Hepatic stellate cell (primary cell): Measurements from ENCODE around the gene PARD3.
"Not testable (repeated sequence)": the region's sequence is repeated elsewhere in the genome, so short reads cannot be mapped to it uniquely, and the experiment has no call there.

Experiments
- DNase-seq: peaks from one replicate; pipeline ENCODE4 v3.0.0; 2011; ENCODE audit warnings: low spot score

Gene PARD3

GRCh38 chr10:34766811-34767494 is 48.1 kb downstream of the PARD3 start:
- DNase-seq: no peak

GRCh38 chr10:34766266-34766600 is 48.9 kb downstream of the PARD3 start:
- no peak for DNase-seq

- DNase-seq: no peak
Measured at GRCh38 chr10:34764472-34764946, 50.6 kb downstream of the PARD3 start.

DNA sequence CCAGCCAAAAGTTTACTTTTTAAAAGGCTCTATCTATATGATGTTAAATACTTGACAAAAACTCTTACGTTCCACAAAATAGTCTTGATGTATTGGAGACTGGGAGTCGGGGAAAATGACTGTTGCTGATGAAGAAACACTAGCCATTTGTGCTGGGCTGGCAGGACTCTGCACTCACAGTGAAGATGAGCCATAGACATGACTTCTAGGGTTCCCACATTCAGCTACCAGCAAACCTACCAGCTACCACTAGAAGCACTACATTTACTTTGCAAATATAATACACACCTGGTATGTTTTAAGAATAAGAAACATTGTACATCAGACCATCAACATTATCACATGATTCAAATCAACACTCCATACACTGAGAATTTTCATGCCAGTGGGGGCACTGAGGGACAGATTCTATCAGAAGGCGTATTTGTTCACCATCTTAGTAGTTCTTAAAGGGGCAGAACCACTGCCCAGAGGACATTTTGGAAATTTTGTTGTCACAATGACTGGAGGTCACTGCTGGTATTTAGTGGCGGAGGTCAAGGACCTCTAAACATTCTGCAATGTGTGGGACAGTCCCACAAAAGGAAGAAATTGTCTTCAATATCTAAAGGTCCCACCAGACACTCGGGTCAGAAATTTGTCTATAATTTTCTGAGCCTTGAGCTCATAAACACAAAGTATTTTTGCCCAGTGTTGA is 52.3 kb downstream of the PARD3 start:
- no peak for DNase-seq

DNA sequence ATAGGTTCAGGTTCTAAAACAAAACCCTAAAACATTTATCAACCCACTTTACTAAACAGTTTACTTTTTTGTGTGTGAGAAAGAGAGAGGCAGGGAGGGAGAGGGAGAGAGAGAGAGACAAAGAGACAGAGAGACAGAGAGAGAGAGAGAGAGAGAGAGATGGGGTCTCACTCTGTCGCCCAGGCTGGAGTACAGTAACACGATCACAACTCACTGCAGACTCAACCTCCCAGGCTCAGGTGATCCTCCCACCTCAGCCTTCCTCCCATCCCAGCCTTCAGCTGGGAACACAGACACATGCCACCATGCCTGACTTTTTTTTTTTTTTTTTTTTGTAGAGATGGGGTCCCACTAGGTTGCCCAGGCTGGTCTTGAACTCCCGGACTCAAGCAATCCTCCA is 52.9 kb downstream of the PARD3 start:
- no peak for DNase-seq

- no peak for DNase-seq
Measured at GRCh38 chr10:34761453-34761852, 53.6 kb downstream of the PARD3 start.

- DNase-seq: no peak
Measured at GRCh38 chr10:34760606-34761005, 54.5 kb downstream of the PARD3 start.

DNA sequence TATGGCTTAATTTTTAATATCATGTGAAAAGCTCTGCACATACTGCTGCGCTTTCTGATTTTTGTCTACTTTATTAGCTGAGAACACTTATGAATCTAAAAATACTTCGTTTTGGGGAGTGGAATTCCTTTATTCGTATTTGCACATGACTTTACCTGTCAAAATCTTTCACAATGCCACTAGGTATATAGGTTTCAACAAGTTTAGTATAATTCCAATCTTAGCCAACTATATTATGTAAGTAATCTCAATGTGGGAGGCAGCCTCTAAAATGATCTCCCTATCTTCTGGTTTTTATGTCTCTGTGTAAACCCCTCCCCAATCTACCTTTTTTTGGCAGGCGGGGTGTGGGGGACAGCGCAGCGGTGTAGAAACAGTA is 55.3 kb downstream of the PARD3 start:
- DNase-seq: no peak

GRCh38 chr10:34759161-34759836 is 55.8 kb downstream of the PARD3 start:
- DNase-seq: no peak

GRCh38 chr10:34758447-34758996 is 56.6 kb downstream of the PARD3 start:
- peak; percentile 69 for DNase-seq

GRCh38 chr10:34757933-34758332 is 57.2 kb downstream of the PARD3 start:
- no peak for DNase-seq

DNA sequence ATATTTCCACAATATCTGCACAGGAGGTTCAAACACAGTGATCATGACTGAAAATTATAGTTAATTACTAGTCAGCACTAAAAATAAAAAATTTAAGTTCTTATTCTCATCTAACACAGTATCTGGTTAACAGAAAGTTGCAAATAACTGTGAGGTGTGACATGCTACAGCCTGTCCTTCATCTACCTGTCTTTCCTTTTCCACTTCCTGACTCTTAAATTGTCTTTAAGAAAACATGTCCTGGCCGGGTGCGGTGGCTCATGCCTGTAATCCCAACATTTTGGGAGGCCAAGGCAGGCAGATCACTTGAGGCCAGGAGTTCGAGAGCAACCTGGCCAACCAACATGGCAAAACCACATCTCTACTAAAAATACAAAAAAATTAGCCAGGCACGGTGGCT is 57.9 kb downstream of the PARD3 start:
- not testable (repeated sequence) for DNase-seq

DNA sequence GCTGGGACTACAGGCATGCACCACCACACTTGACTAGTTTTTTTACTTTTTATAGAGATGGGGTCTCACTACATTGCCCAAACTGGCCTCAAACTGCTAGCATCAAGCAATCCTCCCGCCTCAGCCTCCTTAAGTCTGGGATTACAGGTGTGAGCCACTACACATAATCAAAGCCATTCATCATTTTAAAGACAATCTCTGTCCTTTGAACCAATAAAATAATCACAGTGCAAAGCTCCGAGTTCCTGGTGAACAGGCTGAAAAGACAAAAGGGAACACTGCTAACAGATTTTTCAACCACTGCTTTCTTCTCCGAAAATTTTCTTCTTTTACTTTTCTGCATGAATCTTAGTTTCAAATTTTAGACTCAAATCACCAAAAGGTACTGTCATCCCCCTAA is 58.5 kb downstream of the PARD3 start:
- no peak for DNase-seq

DNA sequence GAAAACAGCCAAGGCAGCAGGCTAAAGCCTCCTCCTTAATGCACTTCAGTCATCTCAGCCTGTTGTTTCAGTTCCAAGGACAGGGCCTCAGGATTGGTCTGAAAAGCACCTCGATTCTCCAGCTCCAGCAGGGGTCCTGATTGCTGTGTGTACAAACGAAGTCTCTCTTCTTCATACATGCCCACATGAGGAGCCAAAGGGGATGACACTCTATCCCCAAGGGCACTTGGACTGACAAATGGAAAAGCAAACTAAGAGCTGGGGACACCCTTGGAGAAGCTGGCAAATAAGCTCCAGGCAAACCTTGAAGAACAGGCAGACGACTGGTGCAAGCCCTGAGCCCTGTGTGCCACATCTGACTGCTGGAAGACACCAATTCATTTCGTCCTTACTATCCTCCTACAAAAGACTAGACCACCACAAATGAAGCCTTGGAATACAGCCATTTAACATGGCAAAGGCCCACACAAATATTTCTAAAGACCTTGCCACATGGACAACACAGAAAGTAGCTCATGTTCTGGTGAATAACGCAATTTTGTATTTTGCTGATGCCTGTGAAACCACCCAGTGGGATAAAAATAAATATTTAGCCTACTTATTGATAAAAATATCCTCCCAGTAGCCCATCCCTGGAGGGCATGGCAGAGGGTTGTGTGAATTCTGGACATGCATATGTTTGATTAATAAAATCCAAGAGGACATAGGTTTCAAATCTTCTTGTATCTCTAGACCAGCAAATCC is 61.9 kb downstream of the PARD3 start:
- no peak for DNase-seq

DNA sequence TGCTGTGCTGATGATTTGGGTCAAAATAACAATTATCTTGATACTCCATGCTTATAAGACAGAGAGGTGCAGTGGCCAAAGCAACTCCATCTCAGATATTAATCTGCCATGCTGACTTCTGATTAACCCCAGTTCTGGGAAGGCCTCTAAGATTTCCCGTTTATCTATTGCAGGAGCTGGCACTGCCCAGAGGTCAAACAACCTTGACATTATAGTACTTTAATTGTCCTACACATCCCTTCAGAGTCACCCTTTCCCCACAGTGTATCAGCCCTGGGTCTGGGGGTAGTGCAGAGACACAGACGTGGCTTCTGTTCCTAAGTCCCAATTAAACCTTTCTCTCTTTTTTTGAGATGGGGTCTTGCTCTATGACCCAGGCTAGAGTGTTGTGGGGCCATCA is 63.8 kb downstream of the PARD3 start:
- DNase-seq: no peak

DNA sequence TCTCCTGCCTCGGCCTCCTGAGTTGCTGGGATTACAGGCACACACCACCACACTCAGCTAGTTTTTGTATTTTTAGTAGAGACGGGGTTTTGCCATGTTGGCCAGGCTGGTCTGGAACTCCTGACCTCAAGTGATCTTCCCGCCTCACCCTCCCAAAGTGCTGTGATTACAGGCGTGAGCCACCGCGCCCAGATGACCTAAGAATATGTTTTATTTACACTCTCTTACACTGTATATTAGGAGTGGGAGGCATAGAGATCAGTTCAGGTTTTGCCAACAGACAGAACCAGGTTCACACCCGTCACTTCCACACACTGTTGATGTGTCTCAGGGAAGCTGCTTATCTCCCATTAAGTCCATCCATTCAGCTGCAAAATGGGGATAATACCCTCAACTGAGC is 64.3 kb downstream of the PARD3 start:
- DNase-seq: not testable (repeated sequence)

- no peak for DNase-seq
Measured at GRCh38 chr10:34748767-34749166, 66.3 kb downstream of the PARD3 start.

DNA sequence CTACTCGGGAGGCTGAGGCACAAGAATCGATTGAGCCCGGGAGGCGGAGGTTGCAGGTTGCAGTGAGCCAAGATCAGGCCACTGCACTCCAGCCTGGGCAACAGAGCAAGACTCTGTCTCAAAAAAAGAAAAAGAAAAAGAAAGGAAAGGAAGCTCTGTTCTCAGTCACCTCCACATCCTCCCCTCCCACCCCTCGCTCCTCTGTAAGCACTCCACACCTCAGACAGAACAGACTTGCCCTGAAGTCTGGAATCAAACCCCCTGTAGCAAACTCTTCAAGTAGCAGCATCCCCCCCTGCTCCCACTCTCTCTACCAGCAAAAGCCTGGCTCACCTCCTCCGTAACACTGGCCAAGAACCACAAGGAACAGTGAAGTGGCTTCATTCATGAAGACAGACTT is 66.7 kb downstream of the PARD3 start:
- no peak for DNase-seq

GRCh38 chr10:34746094-34746493 is 69.0 kb downstream of the PARD3 start:
- no peak for DNase-seq

GRCh38 chr10:34745244-34745643 is 69.9 kb downstream of the PARD3 start:
- no peak for DNase-seq

DNA sequence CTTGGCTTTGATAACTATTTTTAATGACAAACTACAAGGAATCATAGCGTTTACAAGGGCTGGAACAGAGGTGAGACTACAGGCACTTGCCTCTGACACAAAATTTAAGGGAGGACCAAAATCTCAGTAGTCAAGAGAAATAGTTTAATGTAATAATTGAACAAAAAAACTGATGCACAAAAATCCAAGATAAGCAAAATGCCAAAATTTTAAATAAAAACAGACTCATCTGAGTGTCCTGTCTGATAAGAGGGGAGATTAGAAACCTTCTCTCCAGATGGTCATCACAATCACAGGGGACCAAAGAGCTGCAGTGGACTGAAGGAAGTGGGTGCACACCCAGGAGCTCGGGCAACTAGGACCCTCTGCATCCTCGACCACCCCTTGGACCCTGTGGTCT is 70.5 kb downstream of the PARD3 start:
- no peak for DNase-seq

DNA sequence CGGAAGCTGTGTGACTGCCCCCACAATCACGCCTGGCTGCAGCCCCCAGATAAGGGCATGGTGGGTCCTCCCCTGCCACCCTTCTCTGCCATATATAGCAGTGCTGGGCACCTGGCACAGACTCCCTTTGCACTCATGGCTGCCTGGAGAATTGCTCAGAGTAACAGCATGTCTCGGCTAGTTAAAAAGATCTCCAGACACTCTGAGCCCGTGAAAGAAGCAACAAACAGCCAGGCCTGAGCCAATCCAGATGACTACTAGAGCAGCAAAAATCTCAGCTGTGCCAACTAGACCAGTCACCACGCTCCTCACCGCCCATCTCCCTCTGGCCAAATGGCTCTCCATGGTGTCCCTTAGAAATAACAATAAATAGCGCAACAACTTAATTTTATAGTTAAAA is 71.3 kb downstream of the PARD3 start:
- DNase-seq: no peak
